ENCODE results near the gene HASPIN. TPM values are rescaled to one million over a fixed set of nuclear protein-coding genes. Genes with fewer than 3 reads are reported as not detected.
A peak's percentile ranks its signal among the peaks of the same experiment; 100 is the strongest.

Gene HASPIN
- total and polyA plus RNA-seq, 5 experiments from 2014 or later: 0.13 to 0.57 (median 0.33) TPM; not detected in 1

- Mint-ChIP-seq H3K27me3 (no peaks in the 10 kb centered on the region), H3K4me1 (peaks cover 14 to 41% (median 35%) of the 10 kb centered on the region in 4 donors), H3K27ac (peak overlapping the region in 1 of 10 donors; percentile 25), H3K9me3 (peaks cover 0 to 5% (median 2%) of the 10 kb centered on the region in 9 donors), H3K4me3 (no peak overlapping the region), H3K36me3 (no peaks in the 10 kb centered on the region)
- ATAC-seq (no peak), DNase-seq (no peak)
- POLR2A ChIA-PET: no interaction called here
Measured at GRCh38 chr17:3744014-3744413, 20.3 kb downstream of the HASPIN start.

DNA sequence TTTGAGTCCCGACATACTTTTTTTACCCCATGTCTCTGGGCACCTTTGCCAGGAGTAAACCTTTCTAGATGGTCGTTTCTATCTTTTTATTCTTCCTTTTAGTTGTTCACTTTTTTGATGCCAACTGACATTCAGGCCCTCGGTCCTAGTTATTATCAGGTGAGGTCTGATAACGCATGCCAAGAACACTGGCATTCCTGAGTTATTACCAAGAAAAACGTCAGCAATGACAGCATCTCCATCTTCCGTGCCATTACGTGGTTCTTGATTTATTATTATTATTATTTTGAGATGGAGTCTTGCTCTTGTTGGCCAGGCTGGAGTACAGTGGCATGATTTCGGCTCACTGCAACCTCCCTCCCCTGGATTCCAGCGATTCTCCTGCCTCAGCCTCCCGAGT, 21.4 kb downstream of the HASPIN start:
- ATAC-seq: no peak
- Mint-ChIP-seq H3K4me3 (no peak overlapping the region), H3K9me3 (peaks cover 0 to 3% (median 2%) of the 10 kb centered on the region in 9 donors), H3K27me3 (no peaks in the 10 kb centered on the region), H3K36me3 (no peaks in the 10 kb centered on the region), H3K4me1 (peaks cover 9 to 40% (median 33%) of the 10 kb centered on the region in 4 donors), H3K27ac (no peak overlapping the region)
- DNase-seq: no peak
- POLR2A ChIA-PET: no interaction called here

GRCh38 chr17:3747805-3748204, 24.1 kb downstream of the HASPIN start:
- Mint-ChIP-seq H3K36me3 (no peaks in the 10 kb centered on the region), H3K4me3 (no peak overlapping the region), H3K27me3 (no peaks in the 10 kb centered on the region), H3K27ac (peak overlapping the region in 2 of 10 donors; percentile 26 to 34), H3K4me1 (peaks cover 14 to 46% (median 35%) of the 10 kb centered on the region in 4 donors), H3K9me3 (peaks cover 0 to 2% (median 0%) of the 10 kb centered on the region in 9 donors)
- ATAC-seq: no peak
- DNase-seq: no peak
- POLR2A ChIA-PET: interaction anchor here (0.6 to 0.8 kb wide), 2 partner anchors 17 to 24 kb away, joined by 4 read pairs; no protein-coding TSS in a partner anchor

GRCh38 chr17:3748576-3748975, 24.9 kb downstream of the HASPIN start:
- no peak for ATAC-seq

GRCh38 chr17:3750296-3750695, 26.6 kb downstream of the HASPIN start:
- peaks cover 19 to 51% (median 42%) of the 10 kb centered on the region in 4 donors for H3K4me1 Mint-ChIP-seq
- peak overlapping the region in 9 of 10 donors; percentile 29 to 93 (median 90) for H3K27ac Mint-ChIP-seq
- peaks cover 0 to 2% (median 0%) of the 10 kb centered on the region in 9 donors for H3K9me3 Mint-ChIP-seq
- no peaks in the 10 kb centered on the region for H3K27me3 Mint-ChIP-seq
- ATAC-seq: no peak
- no peak for DNase-seq
- POLR2A ChIA-PET: interaction anchor here (0.6 to 2.5 kb wide), 4 partner anchors 10 to 43 kb away, joined by 3 to 8 read pairs (median 6); no protein-coding TSS in a partner anchor
- peak overlapping the region; percentile 49 to 87 (median 76) for H3K4me3 Mint-ChIP-seq
- H3K36me3 Mint-ChIP-seq: no peaks in the 10 kb centered on the region

More at GRCh38 chr17:3748576-3748975, 24.9 kb downstream of the HASPIN start:
- Mint-ChIP-seq H3K9me3 (peaks cover 0 to 2% (median 0%) of the 10 kb centered on the region in 9 donors), H3K36me3 (no peaks in the 10 kb centered on the region), H3K27me3 (no peaks in the 10 kb centered on the region), H3K4me1 (peaks cover 19 to 45% (median 34%) of the 10 kb centered on the region in 4 donors), H3K4me3 (peak overlapping the region in 4 of 10 donors; percentile 30 to 42 (median 38)), H3K27ac (peak overlapping the region in 7 of 10 donors; percentile 57 to 86 (median 65))
- DNase-seq: no peak
- POLR2A ChIA-PET: no interaction called here

- ATAC-seq: peak; percentile 61 to 73
- Mint-ChIP-seq H3K9me3 (no peaks in the 10 kb centered on the region), H3K27me3 (no peaks in the 10 kb centered on the region), H3K36me3 (no peaks in the 10 kb centered on the region), H3K27ac (peak overlapping the region; percentile 67 to 93 (median 90)), H3K4me3 (peak overlapping the region; percentile 60 to 87 (median 78)), H3K4me1 (peaks cover 22 to 57% (median 47%) of the 10 kb centered on the region in 4 donors)
- peak in 6 of 10 donors; percentile 30 to 71 (median 52) for DNase-seq
- POLR2A ChIA-PET: interaction anchor here (1.2 to 2.5 kb wide), 4 partner anchors 10 to 20 kb away, joined by 3 to 8 read pairs (median 6); no protein-coding TSS in a partner anchor
Measured at GRCh38 chr17:3750926-3751325, 27.2 kb downstream of the HASPIN start.

DNA sequence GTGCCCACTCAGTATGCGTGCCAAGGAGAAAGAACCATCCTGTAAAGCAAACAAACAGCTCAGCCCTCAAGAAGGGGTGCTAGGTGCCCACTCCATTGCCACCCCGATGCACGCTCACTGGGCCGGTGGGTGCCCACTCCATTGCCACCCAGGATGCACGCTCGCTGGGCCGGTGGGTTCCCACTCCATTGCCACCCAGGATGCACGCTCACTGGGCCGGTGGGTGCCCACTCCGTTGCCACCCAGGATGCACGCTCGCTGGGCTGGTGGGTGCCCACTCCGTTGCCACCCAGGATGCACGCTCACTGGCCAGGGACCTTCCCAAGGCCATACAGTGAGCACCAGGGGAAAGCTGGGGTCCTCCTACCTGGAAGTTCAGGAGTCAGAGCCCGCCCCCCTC, 28.1 kb downstream of the HASPIN start:
- H3K27me3 Mint-ChIP-seq: no peaks in the 10 kb centered on the region
- peaks cover 22 to 57% (median 47%) of the 10 kb centered on the region in 4 donors for H3K4me1 Mint-ChIP-seq
- POLR2A ChIA-PET: interaction anchor here (0.6 to 2.5 kb wide), 7 partner anchors 9 to 45 kb away, joined by 3 to 8 read pairs (median 3); no protein-coding TSS in a partner anchor
- no peak overlapping the region for H3K4me3 Mint-ChIP-seq
- H3K36me3 Mint-ChIP-seq: no peaks in the 10 kb centered on the region
- no peak for DNase-seq
- H3K9me3 Mint-ChIP-seq: no peaks in the 10 kb centered on the region
- no peak for ATAC-seq
- peak overlapping the region in 1 of 10 donors; percentile 19 for H3K27ac Mint-ChIP-seq

DNA sequence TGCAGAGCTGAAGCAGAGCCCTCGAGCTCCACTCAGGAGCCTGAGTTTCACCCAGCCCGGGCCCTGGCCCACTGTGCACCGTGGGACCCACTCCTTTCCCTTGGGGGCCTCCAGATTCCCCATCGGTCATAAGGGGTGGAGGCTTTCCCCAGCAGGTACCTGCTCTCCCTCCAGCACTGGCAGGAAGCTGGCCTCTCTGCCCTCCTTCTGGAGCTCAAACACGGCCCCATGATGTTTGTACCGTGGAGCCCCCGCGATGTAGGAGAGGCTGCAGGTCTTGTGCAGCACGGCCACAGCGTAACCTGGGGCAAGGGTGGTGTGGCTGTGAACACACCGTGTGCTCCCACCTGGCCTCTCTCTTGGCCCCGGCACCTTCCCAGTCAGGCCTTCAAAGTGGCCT, 29.9 kb downstream of the HASPIN start:
- H3K27me3 Mint-ChIP-seq: no peaks in the 10 kb centered on the region
- H3K27ac Mint-ChIP-seq: peak overlapping the region in 7 of 10 donors; percentile 53 to 91 (median 82)
- POLR2A ChIA-PET: interaction anchor here (0.6 to 3.4 kb wide), 4 partner anchors 10 to 212 kb away, joined by 3 to 12 read pairs (median 6); partner anchors contain the start of gene HASPIN
- no peaks in the 10 kb centered on the region for H3K9me3 Mint-ChIP-seq
- H3K4me3 Mint-ChIP-seq: no peak overlapping the region
- DNase-seq: no peak
- ATAC-seq: no peak
- no peaks in the 10 kb centered on the region for H3K36me3 Mint-ChIP-seq
- peaks cover 22 to 57% (median 45%) of the 10 kb centered on the region in 4 donors for H3K4me1 Mint-ChIP-seq

DNA sequence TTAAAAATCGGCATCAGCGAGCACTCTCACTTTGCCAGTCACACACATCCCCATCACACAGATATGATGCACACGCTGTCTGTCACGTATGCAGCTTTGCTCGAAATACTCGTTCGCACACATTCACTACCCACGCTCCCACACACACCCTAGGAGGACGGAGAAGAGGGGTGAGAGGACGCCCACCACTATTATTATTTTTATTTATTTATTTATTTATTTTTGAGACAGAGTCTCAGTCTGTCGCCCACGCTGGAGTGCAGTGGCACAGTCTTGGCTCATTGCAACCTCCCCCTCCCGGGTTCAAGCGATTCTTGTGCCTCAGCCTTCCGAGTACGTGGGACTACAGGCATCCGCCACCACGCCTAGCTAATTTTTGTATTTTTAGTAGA, 30.4 kb downstream of the HASPIN start:
- POLR2A ChIA-PET: interaction anchor here (1.9 to 3.4 kb wide), 3 partner anchors 9 to 30 kb away, joined by 4 to 12 read pairs (median 7); partner anchors contain the start of gene HASPIN
- no peaks in the 10 kb centered on the region for H3K27me3 Mint-ChIP-seq
- no peaks in the 10 kb centered on the region for H3K36me3 Mint-ChIP-seq
- DNase-seq (no peak), ATAC-seq (no peak)
- no peak overlapping the region for H3K4me3 Mint-ChIP-seq
- peaks cover 18 to 53% (median 40%) of the 10 kb centered on the region in 4 donors for H3K4me1 Mint-ChIP-seq
- H3K9me3 Mint-ChIP-seq: no peaks in the 10 kb centered on the region
- H3K27ac Mint-ChIP-seq: peak overlapping the region in 8 of 10 donors; percentile 38 to 92 (median 82)

- ATAC-seq (peak; percentile 88 to 90), DNase-seq (peak; percentile 66 to 89 (median 80))
- POLR2A ChIA-PET: interaction anchor here (0.9 to 3.4 kb wide), 7 partner anchors 10 to 93 kb away, joined by 3 to 13 read pairs (median 7); partner anchors contain the start of gene HASPIN
- Mint-ChIP-seq H3K27ac (peak overlapping the region in 9 of 10 donors; percentile 53 to 94 (median 80)), H3K4me1 (peaks cover 18 to 47% (median 36%) of the 10 kb centered on the region in 4 donors), H3K9me3 (no peaks in the 10 kb centered on the region), H3K4me3 (peak overlapping the region in 7 of 10 donors; percentile 44 to 79 (median 58)), H3K36me3 (peaks cover 0 to 2% (median 0%) of the 10 kb centered on the region in 3 donors), H3K27me3 (no peaks in the 10 kb centered on the region)
Measured at GRCh38 chr17:3754458-3755334, 31.0 kb downstream of the HASPIN start.

- Mint-ChIP-seq H3K9me3 (no peaks in the 10 kb centered on the region), H3K4me3 (peak overlapping the region; percentile 39 to 79 (median 56)), H3K36me3 (peaks cover 0 to 6% (median 0%) of the 10 kb centered on the region in 3 donors), H3K27me3 (no peaks in the 10 kb centered on the region), H3K27ac (peak overlapping the region; percentile 66 to 94 (median 84)), H3K4me1 (peaks cover 20 to 44% (median 29%) of the 10 kb centered on the region in 4 donors)
- no peak for ATAC-seq
- POLR2A ChIA-PET: interaction anchor here (0.7 to 3.4 kb wide), 10 partner anchors 9 to 94 kb away, joined by 3 to 13 read pairs (median 4); no protein-coding TSS in a partner anchor
- DNase-seq: no peak
Measured at GRCh38 chr17:3755335-3756030, 31.8 kb downstream of the HASPIN start.

All from naive thymus-derived CD8-positive, alpha-beta T cell (primary cell).